ENCODE measurements around the gene EFCAB11. TPM values are rescaled to one million over a fixed set of nuclear protein-coding genes. Genes with fewer than 3 reads are reported as not detected.

EFCAB11 gene
- total and polyA plus RNA-seq, 2 experiments from 2014 or later, result 7.2 to 10.8 TPM

GRCh38 chr14:89851106-89851505 is 103.4 kb downstream of the EFCAB11 start:
- no peak overlapping the region for H3K4me2 ChIP-seq
- H3K9me3 ChIP-seq (ENCODE audit: low read depth), result no peaks in the 10 kb centered on the region
- no peak overlapping the region for H3K4me3 ChIP-seq
- H3K79me2 ChIP-seq, result no peaks in the 10 kb centered on the region
- DNase-seq (ENCODE audit: low spot score), result no peak
- no peaks in the 10 kb centered on the region for H3K27me3 ChIP-seq
- H3K4me1 ChIP-seq (ENCODE audit: insufficient read depth), result no peaks in the 10 kb centered on the region
- no peak overlapping the region for H3K27ac ChIP-seq
- WGBS (ENCODE audit: low lambda C conversion rate, missing lambda C conversion rate), result 56% methylated on average over 1 of the region's 1 CpG
- TF ChIP-seq EZH2 (IDR thresholded peaks at IDR 0.05; ENCODE audit: borderline replicate concordance) (no peak), CTCF (IDR thresholded peaks at IDR 0.05; ENCODE audit: poor library complexity) (no peak), EZH2phosphoT487 (IDR thresholded peaks at IDR 0.05; ENCODE audit: low read depth, severe bottlenecking, unreplicated experiment) (no peak)
- no peaks in the 10 kb centered on the region for H4K20me1 ChIP-seq (ENCODE audit: insufficient read depth, poor library complexity, severe bottlenecking)
- H2AFZ ChIP-seq, result no peak overlapping the region
- no peaks in the 10 kb centered on the region for H3K9me2 ChIP-seq (replicated peaks; ENCODE audit: insufficient read depth)
- H3K36me3 ChIP-seq (replicated peaks; ENCODE audit: insufficient read depth, low read depth), result no peaks in the 10 kb centered on the region

GRCh38 chr14:89849931-89850330 is 104.6 kb downstream of the EFCAB11 start:
- H2AFZ ChIP-seq, result no peak overlapping the region
- WGBS (ENCODE audit: low lambda C conversion rate, missing lambda C conversion rate), result 92% methylated on average over 1 of the region's 1 CpG
- H3K79me2 ChIP-seq, result no peaks in the 10 kb centered on the region
- no peak overlapping the region for H3K4me2 ChIP-seq
- no peaks in the 10 kb centered on the region for H3K27me3 ChIP-seq
- H4K20me1 ChIP-seq (ENCODE audit: insufficient read depth, poor library complexity, severe bottlenecking), result no peaks in the 10 kb centered on the region
- H3K27ac ChIP-seq, result no peak overlapping the region
- H3K9me2 ChIP-seq (replicated peaks; ENCODE audit: insufficient read depth), result no peaks in the 10 kb centered on the region
- no peak overlapping the region for H3K4me3 ChIP-seq
- TF ChIP-seq CTCF (IDR thresholded peaks at IDR 0.05; ENCODE audit: poor library complexity), result no peak
- TF ChIP-seq EZH2 (IDR thresholded peaks at IDR 0.05; ENCODE audit: borderline replicate concordance), result no peak
- no peak for TF ChIP-seq EZH2phosphoT487 (IDR thresholded peaks at IDR 0.05; ENCODE audit: low read depth, severe bottlenecking, unreplicated experiment)
- no peak for DNase-seq (ENCODE audit: low spot score)
- H3K36me3 ChIP-seq (replicated peaks; ENCODE audit: insufficient read depth, low read depth), result no peaks in the 10 kb centered on the region
- no peaks in the 10 kb centered on the region for H3K9me3 ChIP-seq (ENCODE audit: low read depth)
- H3K4me1 ChIP-seq (ENCODE audit: insufficient read depth), result peaks cover 5% of the 10 kb centered on the region

- Histone ChIP-seq H3K27ac (no peak overlapping the region), H3K4me2 (no peak overlapping the region), H3K27me3 (no peaks in the 10 kb centered on the region), H2AFZ (no peak overlapping the region), H3K4me1 (ENCODE audit: insufficient read depth) (peaks cover 5% of the 10 kb centered on the region), H3K9me3 (ENCODE audit: low read depth) (no peaks in the 10 kb centered on the region), H4K20me1 (ENCODE audit: insufficient read depth, poor library complexity, severe bottlenecking) (no peaks in the 10 kb centered on the region), H3K79me2 (no peaks in the 10 kb centered on the region), H3K9me2 (replicated peaks; ENCODE audit: insufficient read depth) (no peaks in the 10 kb centered on the region), H3K36me3 (replicated peaks; ENCODE audit: insufficient read depth, low read depth) (no peaks in the 10 kb centered on the region), H3K4me3 (no peak overlapping the region)
- TF ChIP-seq EZH2 (IDR thresholded peaks at IDR 0.05; ENCODE audit: borderline replicate concordance), result no peak
- TF ChIP-seq EZH2phosphoT487 (IDR thresholded peaks at IDR 0.05; ENCODE audit: low read depth, severe bottlenecking, unreplicated experiment), result no peak
- peak; percentile 31 for TF ChIP-seq CTCF (IDR thresholded peaks at IDR 0.05; ENCODE audit: poor library complexity)
- 75% methylated on average over 2 of the region's 2 CpGs for WGBS (ENCODE audit: low lambda C conversion rate, missing lambda C conversion rate)
- no peak for DNase-seq (ENCODE audit: low spot score)
Measured at GRCh38 chr14:89848165-89848564, 106.4 kb downstream of the EFCAB11 start.

DNA sequence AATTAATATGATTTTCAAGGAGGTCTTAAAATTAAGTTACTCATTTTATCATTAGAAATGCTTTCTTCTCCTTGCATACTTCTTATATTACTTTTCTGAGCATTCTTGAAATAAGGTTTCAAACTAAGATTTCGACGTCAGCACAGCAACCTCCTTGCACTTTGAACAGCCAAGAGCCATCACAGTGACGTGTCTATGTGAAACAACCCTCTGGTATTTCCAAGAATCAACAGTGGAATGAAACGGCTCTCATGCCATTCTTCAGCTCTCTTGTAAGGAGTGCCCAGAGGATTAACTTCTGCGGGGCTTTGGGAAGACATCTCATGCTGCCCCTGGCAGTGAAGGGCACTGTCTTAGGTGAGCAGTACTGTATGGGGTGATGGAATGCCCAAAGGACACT is 109.2 kb downstream of the EFCAB11 start:
- no peaks in the 10 kb centered on the region for H3K36me3 ChIP-seq (replicated peaks; ENCODE audit: insufficient read depth, low read depth)
- no peaks in the 10 kb centered on the region for H3K9me3 ChIP-seq (ENCODE audit: low read depth)
- H3K79me2 ChIP-seq, result no peaks in the 10 kb centered on the region
- WGBS (ENCODE audit: low lambda C conversion rate, missing lambda C conversion rate), result 68% methylated on average over 5 of the region's 5 CpGs
- peak overlapping the region; percentile 25 for H3K4me2 ChIP-seq
- no peaks in the 10 kb centered on the region for H4K20me1 ChIP-seq (ENCODE audit: insufficient read depth, poor library complexity, severe bottlenecking)
- TF ChIP-seq EZH2 (IDR thresholded peaks at IDR 0.05; ENCODE audit: borderline replicate concordance) (no peak), CTCF (IDR thresholded peaks at IDR 0.05; ENCODE audit: poor library complexity) (no peak), EZH2phosphoT487 (IDR thresholded peaks at IDR 0.05; ENCODE audit: low read depth, severe bottlenecking, unreplicated experiment) (no peak)
- no peaks in the 10 kb centered on the region for H3K9me2 ChIP-seq (replicated peaks; ENCODE audit: insufficient read depth)
- no peaks in the 10 kb centered on the region for H3K27me3 ChIP-seq
- H3K4me1 ChIP-seq (ENCODE audit: insufficient read depth), result peaks cover 12% of the 10 kb centered on the region
- peak; percentile 57 for DNase-seq (ENCODE audit: low spot score)
- peak overlapping the region; percentile 91 for H3K27ac ChIP-seq
- H3K4me3 ChIP-seq, result no peak overlapping the region
- no peak overlapping the region for H2AFZ ChIP-seq

All from hepatocyte (in vitro differentiated cells).